Central memory CD8-positive, alpha-beta T cell (primary cell): ENCODE results near the gene PNRC2.
"Not testable (repeated sequence)": the region's sequence is repeated elsewhere in the genome, so short reads cannot be mapped to it uniquely, and the experiment has no call there.

Experiments
- ATAC-seq: fragments of 150-1000 bp; cut with Tn5 transposase; replicated peaks from 2 replicates; pipeline ENCODE4 v1.10.0; 2022; ENCODE audit warnings: mild to moderate bottlenecking, moderate FRiP score, moderate number of reproducible peaks; ENCODE audit not compliant: poor library complexity, severe bottlenecking; ENCODE audit errors: extremely low read depth
- DNase-seq, 2 donors: peaks; one replicate each; pipeline ENCODE4 v3.0.0; 2021; ENCODE audit warnings: low spot score in 2 of 2
- H3K27ac Mint-ChIP-seq: one replicate; pipeline ENCODE4 v1.8.0; 2022; ENCODE audit warnings: low read depth, mild to moderate bottlenecking, moderate library complexity, mixed read lengths
- H3K27me3 Mint-ChIP-seq: one replicate; pipeline ENCODE4 v1.8.0; 2022; ENCODE audit warnings: mixed read lengths
- H3K36me3 Mint-ChIP-seq: one replicate; pipeline ENCODE4 v1.8.0; 2022; ENCODE audit warnings: mild to moderate bottlenecking, moderate library complexity, mixed read lengths; ENCODE audit not compliant: insufficient read depth
- H3K4me1 Mint-ChIP-seq: one replicate; pipeline ENCODE4 v1.8.0; 2022; ENCODE audit warnings: mixed read lengths
- H3K4me3 Mint-ChIP-seq: one replicate; pipeline ENCODE4 v1.8.0; 2022; ENCODE audit warnings: mild to moderate bottlenecking, moderate library complexity, mixed read lengths
- H3K9me3 Mint-ChIP-seq: one replicate; pipeline ENCODE4 v1.8.0; 2022; ENCODE audit warnings: mixed read lengths

Gene PNRC2

DNA sequence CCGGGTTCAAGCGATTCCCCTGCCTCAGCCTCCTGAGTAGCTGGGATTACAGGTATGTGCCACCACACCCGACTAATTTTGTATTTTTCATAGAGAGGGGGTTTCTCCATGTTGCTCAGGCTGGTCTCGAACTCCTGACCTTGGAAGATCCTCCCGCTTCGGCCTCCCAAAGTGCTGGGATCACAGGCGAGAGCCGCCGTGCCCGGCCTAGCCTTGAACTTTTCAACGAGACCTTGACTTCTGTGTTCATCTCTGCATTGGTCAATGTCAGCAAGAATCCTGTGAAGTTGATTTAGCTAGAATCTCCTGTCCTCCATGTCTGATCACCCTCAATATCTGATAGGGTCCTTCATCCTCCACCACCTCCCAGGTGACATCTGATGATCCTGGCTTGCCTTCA lies 35.0 kb upstream of the PNRC2 start:
- no peaks in the 10 kb centered on the region for H3K4me1 Mint-ChIP-seq
- no peaks in the 10 kb centered on the region for H3K36me3 Mint-ChIP-seq
- no peaks in the 10 kb centered on the region for H3K9me3 Mint-ChIP-seq
- peaks cover 11% of the 10 kb centered on the region for H3K27me3 Mint-ChIP-seq
- DNase-seq, result no peak
- no peak for ATAC-seq
- H3K4me3 Mint-ChIP-seq, result no peak overlapping the region
- H3K27ac Mint-ChIP-seq, result no peak overlapping the region

DNA sequence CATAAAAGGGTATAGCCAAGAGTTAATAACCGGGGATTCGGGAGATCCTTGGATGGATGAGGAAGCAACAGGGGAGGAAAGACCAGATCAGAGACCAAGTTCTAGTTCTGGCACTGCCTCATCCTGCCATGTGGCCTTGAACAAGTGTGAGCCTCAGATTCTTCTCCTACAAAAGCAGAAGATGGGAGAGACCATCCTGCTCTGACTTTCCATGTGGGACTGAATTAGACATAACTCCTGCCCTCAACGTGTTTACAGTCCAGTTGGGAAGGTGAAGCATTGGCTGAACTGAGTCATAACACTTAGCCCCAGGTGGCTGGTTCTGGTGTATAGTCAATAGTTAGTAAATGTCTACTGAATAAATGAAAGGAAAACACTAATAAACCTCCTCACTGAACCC lies 34.3 kb upstream of the PNRC2 start:
- Mint-ChIP-seq H3K9me3 (no peaks in the 10 kb centered on the region), H3K36me3 (no peaks in the 10 kb centered on the region), H3K27ac (no peak overlapping the region), H3K27me3 (peaks cover 11% of the 10 kb centered on the region), H3K4me3 (no peak overlapping the region), H3K4me1 (no peaks in the 10 kb centered on the region)
- ATAC-seq (no peak), DNase-seq (no peak)

DNA sequence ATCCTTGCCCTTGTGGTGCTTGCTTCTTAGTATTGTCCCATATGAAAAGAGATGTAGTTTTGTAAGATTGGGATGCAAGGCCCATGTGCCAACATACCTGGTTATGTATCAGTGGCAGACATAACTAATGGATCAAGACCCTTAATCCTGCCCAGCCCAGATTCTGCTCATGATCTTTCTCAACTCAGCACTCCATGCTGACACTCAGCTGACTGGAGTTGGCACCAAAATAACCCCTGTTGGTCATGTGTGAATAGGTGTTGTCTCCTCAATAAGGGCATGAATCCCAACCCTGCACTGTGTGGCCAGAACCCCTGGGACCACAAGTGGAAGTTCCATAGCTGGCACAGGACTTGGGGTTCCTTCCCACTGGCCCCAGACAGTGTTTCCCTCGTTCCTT lies 32.5 kb upstream of the PNRC2 start:
- Mint-ChIP-seq H3K27ac (no peak overlapping the region), H3K4me1 (no peaks in the 10 kb centered on the region), H3K4me3 (no peak overlapping the region), H3K36me3 (peaks cover 1% of the 10 kb centered on the region), H3K27me3 (peaks cover 11% of the 10 kb centered on the region), H3K9me3 (no peaks in the 10 kb centered on the region)
- ATAC-seq (no peak), DNase-seq (no peak)

DNA sequence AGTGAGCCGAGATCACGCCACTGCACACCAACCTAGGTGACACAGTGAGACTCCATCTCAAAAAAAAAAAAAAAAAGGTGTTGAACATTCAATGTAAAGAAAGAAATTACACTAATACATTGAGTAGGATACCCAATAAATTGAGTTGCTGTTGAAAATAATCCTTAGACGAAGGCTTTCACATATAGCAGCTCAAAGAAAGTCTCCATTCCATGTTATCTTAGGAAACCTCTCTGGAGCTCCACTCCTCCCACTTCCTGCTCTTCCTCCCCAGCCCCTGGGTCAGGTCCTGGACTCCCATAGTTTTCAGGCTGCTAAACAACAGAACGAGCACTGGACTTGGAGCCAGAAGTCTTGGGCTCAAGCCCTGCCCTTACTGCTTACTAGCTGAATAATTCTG lies 30.8 kb upstream of the PNRC2 start:
- Mint-ChIP-seq H3K36me3 (peaks cover 1% of the 10 kb centered on the region), H3K27me3 (peaks cover 11% of the 10 kb centered on the region), H3K4me3 (no peak overlapping the region), H3K4me1 (no peaks in the 10 kb centered on the region), H3K9me3 (no peaks in the 10 kb centered on the region), H3K27ac (no peak overlapping the region)
- no peak for DNase-seq
- ATAC-seq, result no peak

DNA sequence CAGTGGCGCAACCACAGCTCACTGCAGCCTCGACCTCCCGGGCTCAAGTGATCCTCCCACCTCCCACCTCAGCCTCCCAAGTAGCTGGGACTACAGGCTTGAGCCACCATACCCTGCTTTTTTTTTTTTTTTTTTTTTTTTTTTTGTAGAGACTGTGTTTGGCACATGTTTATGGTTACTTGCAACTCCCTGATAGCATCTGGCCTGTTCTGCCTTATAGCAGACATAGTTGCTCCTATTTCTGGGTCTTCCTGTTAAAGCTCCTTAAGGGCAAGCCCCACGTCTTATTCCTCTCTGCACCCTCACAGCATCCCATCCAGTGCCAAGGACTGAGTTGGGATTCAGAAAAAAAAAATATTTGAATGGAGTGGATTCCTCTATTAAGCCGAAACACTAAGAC lies 29.4 kb upstream of the PNRC2 start:
- Mint-ChIP-seq H3K27me3 (peaks cover 11% of the 10 kb centered on the region), H3K4me1 (no peaks in the 10 kb centered on the region), H3K27ac (no peak overlapping the region), H3K36me3 (peaks cover 3% of the 10 kb centered on the region), H3K4me3 (no peak overlapping the region), H3K9me3 (no peaks in the 10 kb centered on the region)
- ATAC-seq (no peak), DNase-seq (no peak)

DNA sequence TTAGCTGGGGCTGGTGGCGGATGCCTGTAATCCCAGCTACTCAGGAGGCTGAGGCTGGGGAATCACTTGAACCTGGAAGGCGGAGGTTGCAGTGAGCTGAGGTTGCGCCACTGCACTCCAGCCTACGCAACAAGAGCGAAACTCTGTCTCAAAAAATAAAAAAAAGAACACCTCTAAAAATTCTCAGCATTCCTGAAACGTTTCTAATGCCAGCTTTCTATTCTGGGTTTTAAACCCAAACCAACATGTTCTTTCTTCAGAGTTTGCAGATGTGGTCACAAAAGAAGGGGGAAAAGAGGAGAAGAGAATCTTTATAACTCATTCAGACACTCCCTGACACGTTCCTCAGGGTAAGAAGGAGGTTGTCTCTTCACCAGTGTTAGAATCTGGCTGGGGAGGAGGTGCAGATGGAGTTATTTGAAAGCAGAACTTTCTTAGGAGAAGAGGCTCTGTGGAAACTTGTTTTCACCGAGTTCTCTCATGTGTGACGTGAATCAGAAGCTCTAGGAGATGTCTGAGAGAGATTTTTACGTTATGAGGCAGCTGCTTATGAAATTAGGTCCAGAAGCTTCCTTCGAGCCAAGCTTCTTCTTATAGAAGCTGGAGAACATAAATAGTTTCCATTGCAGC lies 28.7 kb upstream of the PNRC2 start:
- Mint-ChIP-seq H3K27me3 (peaks cover 11% of the 10 kb centered on the region), H3K4me3 (no peak overlapping the region), H3K9me3 (no peaks in the 10 kb centered on the region), H3K36me3 (peaks cover 3% of the 10 kb centered on the region), H3K4me1 (no peaks in the 10 kb centered on the region), H3K27ac (no peak overlapping the region)
- DNase-seq, result no peak
- no peak for ATAC-seq

DNA sequence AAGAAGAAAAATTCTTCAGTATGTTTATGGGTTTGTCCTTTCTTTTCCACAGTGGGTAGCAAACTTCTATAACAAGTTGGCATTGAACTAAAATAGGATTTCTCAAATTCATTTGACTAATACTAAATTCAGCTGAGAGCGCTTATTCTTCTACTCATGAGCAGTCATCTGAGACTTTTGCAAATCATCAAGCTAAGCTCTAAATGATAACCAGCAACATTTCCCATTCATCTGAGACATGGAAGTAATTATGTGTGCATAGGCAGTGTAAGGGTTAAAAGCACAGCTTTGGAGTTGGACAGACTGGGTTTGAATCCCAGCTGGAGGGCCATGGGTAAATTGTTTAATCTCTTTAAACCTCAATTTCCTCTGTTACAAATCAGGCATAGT lies 28.1 kb upstream of the PNRC2 start:
- no peaks in the 10 kb centered on the region for H3K4me1 Mint-ChIP-seq
- H3K4me3 Mint-ChIP-seq, result no peak overlapping the region
- no peak overlapping the region for H3K27ac Mint-ChIP-seq
- peaks cover 3% of the 10 kb centered on the region for H3K36me3 Mint-ChIP-seq
- H3K9me3 Mint-ChIP-seq, result no peaks in the 10 kb centered on the region
- no peak for DNase-seq
- no peak for ATAC-seq
- peaks cover 11% of the 10 kb centered on the region for H3K27me3 Mint-ChIP-seq

DNA sequence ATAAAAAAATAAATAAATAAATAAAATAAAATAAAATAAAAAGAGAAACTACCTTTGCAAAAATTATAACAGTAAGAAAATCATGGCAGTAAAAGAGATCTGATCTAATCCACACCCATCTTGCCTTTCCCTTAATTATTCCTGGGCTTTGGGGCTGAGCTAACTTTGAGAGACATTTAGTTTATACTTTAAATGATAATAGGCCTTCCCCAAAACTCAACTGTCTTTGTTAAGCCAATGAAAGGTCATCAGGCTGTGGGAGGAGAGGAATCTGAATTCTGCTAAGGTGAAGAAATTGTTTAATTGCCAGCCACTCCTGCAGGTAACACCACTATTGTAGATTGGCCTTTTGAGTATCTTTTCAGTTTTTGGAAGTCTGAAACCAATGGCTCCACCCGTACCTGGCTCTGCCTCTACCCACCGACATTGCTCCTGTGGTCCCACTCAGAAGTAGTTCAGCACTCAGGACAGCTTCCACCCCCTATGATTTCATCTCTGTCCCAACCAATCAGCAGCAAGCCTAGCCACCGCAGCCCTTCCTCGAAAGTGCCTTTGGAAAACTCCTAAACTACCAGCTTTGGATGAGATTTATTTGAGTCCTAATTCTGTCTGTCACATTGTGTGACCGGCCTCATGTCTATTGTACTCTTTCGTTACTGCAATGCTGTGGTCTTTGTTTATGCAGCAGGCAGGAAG lies 23.0 kb upstream of the PNRC2 start:
- DNase-seq (no peak), ATAC-seq (no peak)
- Mint-ChIP-seq H3K4me3 (no peak overlapping the region), H3K4me1 (no peaks in the 10 kb centered on the region), H3K9me3 (no peaks in the 10 kb centered on the region), H3K27ac (no peak overlapping the region), H3K36me3 (peaks cover 2% of the 10 kb centered on the region), H3K27me3 (no peaks in the 10 kb centered on the region)

DNA sequence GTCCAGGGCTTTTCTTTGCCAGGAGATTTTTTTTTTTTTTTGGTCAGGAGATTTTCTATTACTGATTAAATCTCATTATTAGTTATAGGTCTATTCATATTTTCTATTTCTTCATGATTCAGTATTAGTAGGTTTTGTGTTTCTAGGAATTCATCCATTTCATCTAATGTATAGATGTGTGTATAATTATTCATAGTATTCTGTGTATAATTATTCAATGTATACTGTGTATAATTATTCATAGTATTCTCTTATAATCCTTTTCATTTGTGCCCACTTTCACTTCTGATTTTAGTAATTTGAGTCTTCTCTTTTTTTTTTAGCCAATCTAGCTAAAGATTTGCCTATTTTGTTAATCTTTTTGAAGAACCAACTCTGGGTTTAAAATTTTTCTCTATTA lies 12.3 kb upstream of the PNRC2 start:
- DNase-seq, result no peak
- Mint-ChIP-seq H3K27ac (no peak overlapping the region), H3K4me3 (no peak overlapping the region), H3K27me3 (peaks cover 28% of the 10 kb centered on the region), H3K9me3 (peaks cover 9% of the 10 kb centered on the region), H3K4me1 (no peaks in the 10 kb centered on the region), H3K36me3 (no peaks in the 10 kb centered on the region)
- ATAC-seq, result no peak

DNA sequence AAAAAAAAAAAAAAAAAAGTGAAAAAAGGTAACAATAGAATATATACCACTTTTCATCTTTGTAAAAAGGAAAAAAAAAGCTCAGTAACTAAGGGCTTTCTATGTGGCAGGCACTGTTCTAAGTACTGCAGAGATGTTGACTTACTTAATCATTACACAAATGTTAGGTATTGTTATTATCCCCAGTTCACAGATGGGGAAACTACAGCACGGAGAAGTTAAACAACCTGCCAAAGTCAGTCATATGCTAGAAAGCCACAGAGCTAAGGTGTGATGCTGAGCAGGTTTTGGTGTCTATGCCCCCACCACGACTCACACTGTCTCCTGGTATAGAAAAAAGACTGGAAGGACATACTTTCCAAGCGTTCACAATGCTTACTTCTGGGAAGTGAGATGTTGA lies 6.6 kb upstream of the PNRC2 start:
- DNase-seq (no peak), ATAC-seq (no peak)
- Mint-ChIP-seq H3K27ac (no peak overlapping the region), H3K27me3 (no peaks in the 10 kb centered on the region), H3K4me3 (no peak overlapping the region), H3K36me3 (no peaks in the 10 kb centered on the region), H3K4me1 (peaks cover 2% of the 10 kb centered on the region), H3K9me3 (no peaks in the 10 kb centered on the region)

DNA sequence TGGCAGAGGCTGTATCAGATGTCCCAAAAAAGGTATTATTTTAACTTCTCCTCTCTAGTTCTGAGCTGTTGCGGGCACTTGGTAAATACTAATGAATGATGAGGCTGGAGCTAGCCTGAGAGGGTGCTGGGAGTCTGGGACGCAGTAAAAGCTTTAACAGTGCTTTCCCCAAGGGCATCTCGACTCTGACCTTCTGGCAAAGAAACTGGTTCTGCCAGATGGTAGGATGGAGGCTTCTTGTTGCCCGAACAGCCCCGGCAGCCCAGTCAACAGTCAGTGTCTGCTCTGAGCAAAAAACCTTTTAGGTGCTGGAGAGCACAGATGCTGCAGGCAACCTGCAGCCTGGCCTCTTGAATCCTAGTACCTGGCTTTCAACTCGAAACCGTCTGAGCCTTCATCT lies 2.5 kb upstream of the PNRC2 start:
- peak overlapping the region; percentile 100 for H3K27ac Mint-ChIP-seq
- no peaks in the 10 kb centered on the region for H3K27me3 Mint-ChIP-seq
- H3K9me3 Mint-ChIP-seq, result no peaks in the 10 kb centered on the region
- H3K36me3 Mint-ChIP-seq, result peaks cover 33% of the 10 kb centered on the region
- DNase-seq, result no peak
- H3K4me3 Mint-ChIP-seq, result peak overlapping the region; percentile 20
- H3K4me1 Mint-ChIP-seq, result peaks cover 34% of the 10 kb centered on the region
- ATAC-seq, result no peak

DNA sequence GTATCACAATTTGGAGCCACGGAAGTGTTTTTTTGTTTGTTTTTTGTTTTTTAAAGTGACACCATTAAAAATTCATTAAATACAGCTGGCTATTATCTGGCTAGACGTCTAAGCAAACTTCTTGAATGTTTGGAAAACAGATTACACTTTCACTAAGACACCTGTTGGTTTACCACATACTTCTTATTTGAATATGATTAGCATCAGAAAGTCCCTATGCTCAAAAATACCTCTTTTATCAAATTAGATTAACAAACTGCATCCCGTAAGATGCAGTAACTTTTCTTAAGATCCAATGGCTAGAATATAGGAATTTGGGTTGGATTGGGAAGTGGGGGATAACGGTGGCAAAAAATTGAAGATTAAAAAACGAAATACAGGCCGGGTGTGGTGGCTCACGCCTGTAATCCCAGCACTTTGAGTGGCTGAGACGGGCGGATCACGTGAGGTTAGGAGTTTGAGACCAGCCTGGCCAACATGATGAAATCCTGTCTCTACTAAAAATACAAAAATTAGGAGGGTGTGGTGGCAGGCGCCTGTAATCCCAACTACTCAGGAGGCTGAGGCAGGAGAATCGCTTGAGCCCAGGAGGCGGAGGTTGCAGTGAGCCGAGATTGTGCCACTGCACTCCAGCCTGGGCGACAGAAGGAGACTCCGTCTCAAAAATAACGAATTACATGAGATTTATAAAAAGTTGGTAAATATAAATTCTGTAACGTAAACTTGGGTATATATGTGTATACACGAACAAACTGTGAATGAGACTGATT lies 1.4 kb upstream of the PNRC2 start:
- DNase-seq, H3K9me3 Mint-ChIP-seq, ATAC-seq, H3K27me3 Mint-ChIP-seq: not testable (repeated sequence)
- peaks cover 40% of the 10 kb centered on the region for H3K36me3 Mint-ChIP-seq
- H3K4me3 Mint-ChIP-seq, result peak overlapping the region; percentile 100
- peaks cover 34% of the 10 kb centered on the region for H3K4me1 Mint-ChIP-seq
- peak overlapping the region; percentile 100 for H3K27ac Mint-ChIP-seq
